NOMO-1 treated with DMSO at 0.1 percent for 48 hours (cell line): ENCODE results near the gene PCDHGA4.
A peak's percentile ranks its signal among the peaks of the same experiment; 100 is the strongest.
"Not testable (repeated sequence)": the region's sequence is repeated elsewhere in the genome, so short reads cannot be mapped to it uniquely, and the experiment has no call there.

Source experiments
- DNase-seq: peaks from one replicate; lab custom pipeline; 2025; ENCODE audit not compliant: unreplicated experiment; lab: John Stamatoyannopoulos, UW

Gene PCDHGA4

DNA sequence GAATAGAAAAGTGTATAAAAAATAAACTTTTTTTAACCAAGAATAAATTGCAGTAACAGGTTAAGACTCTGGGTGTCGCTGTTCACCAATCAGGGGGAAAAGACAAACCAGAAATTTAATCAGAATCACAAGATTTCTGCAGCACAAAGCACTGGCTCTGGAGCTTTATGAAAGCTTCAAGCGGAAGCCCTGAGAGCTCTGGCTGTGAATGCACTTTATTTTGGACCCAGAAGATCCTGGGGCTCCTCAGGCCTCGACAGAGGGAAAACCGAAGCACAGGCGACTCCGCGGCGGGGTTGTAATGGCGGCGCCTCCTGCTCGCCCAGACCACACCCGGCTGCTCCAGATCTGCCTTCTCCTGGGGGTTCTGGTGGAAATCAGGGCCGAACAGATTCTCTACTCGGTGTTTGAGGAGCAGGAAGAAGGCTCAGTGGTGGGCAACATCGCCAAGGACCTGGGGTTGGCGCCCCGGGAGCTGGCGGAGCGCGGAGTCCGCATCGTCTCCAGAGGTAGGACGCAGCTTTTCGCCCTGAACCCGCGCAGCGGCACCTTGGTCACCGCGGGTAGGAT is at the start of gene PCDHGA4:
TSS of gene PCDHGA4 (plus strand) at position 122 of the 570 bp plus-strand sequence. CDS start at position 209, 87 bp downstream.
- DNase-seq, result no peak

DNA sequence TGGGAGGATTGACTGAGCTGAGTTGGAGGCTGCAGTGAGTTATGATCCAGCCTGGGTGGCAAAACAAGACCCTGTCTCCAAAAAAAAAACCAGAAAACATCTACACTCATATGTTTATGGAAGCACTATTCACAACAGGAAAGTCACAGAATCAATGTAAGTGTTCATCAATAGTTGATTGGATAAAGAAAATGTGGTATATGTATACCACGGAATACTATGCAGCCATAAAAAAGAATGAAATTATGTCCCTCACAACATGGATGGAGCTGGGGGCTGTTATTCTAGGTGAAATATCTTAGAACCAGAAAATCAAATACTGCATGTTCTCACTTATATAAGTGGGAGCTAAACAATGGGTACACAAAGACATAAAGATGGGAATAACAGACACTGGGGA is 48.2 kb upstream of the PCDHGA4 start:
- DNase-seq, result no peak

DNA sequence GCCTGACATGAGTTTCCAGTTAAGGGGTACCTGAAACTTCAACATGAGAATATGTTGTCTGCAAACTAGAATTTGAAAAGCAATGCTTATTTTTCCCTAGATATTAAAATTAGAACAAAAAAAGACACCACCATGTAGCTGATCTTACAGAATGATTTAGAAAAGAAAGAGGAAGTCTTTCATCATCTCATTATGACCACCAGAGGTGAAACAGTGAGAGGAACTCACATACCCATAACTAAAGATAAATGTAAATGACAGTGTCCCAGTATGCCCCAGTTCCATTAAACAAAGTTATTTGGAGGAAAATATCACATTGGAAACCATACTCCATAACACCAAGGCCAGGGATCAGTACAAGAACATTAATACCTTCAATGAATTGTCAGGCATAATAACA is 41.1 kb upstream of the PCDHGA4 start:
- peak; percentile 2 for DNase-seq

DNA sequence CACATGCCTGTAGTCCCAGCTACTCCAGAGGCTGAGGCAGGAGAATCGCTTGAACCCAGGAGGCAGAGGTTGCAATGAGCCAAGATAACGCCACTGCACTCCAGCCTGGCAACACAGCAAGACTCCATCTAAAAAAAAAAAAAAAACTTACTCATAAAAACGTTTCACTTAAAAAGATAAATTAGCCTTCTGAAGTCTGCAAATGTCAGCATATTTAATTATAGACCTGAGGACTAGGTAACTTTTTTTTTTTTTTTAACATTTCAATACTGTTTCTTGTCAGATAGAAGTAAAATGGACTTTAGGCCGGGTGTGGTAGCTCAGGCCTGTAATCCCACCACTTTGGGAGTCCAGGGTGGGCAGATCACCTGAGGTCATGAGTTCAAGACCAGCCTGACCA is 37.9 kb upstream of the PCDHGA4 start:
- DNase-seq, result not testable (repeated sequence)

DNA sequence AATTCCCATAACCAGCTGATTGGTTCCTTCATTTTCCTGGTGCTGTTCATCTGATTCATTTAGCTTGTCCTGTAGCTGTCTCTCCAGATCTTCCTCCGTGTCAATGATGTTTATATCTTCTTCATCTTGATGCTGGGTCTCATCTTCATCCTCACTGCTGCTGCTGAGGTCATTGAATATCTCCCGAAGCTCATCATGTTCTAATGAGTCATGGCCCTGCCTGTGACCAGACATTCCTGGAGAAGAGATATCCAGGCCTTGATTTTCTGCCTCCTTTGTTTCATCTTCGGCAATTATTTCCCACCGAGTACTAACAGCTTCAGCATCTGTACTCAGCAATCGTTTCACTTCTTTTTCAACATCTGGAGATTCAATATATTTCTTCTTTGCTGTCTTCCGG is 35.6 kb upstream of the PCDHGA4 start:
- DNase-seq, result no peak

DNA sequence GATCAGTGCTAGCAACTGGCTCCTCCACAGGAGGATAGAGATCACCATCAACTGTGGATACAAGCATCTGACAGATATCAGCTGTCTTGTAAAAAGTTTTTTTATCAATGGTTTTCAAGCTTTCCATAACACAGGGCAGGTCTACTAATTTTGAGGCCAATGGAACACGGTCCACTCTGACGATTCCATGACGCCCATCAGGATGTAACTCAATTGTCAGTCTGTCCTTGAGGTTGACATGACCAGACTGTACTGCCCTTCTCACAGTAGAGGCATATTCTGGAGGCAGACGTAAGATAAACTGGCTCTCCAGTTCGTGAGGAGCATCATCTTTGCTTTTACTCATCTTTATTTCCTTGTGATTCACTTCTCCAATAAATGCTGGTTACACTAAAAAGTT is 35.1 kb upstream of the PCDHGA4 start:
- DNase-seq, result no peak

DNA sequence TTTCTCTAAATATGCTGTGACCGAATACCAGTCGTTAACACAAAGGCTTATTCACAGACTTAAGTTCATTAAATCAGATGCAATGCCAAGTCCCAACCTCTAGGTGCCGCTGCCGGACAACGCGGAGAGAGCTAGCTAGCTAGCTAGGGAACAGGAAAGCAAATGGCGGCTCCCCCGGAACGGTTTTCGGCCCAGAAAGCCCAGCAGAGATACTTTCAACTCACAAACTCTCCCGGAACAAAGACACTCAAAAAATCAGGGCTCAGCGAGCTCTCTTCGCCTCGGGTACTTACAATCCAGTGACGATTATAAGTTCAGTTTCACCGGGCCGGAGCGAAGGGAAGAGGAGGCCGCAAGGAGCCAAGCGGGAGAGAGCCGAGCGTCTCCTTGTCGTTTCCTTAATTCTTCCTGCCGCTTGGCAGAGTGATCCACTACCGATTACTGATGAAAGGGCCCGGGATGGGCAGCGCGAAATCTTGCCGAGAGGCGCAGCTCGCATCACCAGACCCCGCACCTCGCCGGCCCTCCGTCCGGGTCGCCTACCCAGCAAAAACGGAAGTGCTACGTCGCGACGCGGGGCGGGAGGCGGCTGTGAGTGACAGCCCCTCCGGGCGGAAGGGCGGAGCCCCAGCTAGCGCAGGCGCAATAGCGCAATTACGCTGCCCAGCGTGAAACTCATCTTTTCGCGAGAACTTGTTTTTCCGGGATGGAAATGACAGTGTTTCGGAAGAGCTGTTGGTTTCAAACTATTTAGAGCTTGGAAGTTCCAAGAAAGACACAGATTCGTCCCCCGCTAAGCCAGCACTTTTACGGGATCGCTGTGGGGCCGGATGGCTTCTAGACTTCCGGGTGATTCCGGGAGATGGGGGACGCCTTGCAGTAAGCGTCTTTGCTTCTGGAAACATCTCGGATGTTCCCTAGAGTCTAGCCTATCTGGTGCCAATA is 34.3 kb upstream of the PCDHGA4 start, which contains the start of gene TAF7:
TSS of gene TAF7 (minus strand) at position 560 of the 945 bp plus-strand sequence. CDS start 740 bp downstream, outside the sequence.
- peak; percentile 82 for DNase-seq

DNA sequence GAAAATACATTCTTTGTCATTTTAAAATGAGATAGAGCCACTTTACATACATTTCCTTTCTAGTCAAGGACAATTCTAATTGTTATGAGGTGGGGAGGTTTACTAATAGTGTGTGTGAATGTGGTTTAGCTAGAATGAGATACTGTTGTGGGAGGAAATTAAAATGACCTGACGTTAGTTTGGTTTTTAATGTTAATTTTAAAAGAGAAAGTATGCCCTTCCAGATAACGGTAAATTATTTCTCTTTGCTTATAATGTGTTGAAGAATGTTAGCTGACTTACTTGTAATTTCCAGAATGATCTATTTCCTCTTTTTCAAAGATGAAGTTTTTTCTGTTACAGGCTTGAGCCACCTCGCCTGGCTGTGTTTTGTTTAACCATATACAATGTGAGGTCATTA is 32.6 kb upstream of the PCDHGA4 start:
- no peak for DNase-seq

DNA sequence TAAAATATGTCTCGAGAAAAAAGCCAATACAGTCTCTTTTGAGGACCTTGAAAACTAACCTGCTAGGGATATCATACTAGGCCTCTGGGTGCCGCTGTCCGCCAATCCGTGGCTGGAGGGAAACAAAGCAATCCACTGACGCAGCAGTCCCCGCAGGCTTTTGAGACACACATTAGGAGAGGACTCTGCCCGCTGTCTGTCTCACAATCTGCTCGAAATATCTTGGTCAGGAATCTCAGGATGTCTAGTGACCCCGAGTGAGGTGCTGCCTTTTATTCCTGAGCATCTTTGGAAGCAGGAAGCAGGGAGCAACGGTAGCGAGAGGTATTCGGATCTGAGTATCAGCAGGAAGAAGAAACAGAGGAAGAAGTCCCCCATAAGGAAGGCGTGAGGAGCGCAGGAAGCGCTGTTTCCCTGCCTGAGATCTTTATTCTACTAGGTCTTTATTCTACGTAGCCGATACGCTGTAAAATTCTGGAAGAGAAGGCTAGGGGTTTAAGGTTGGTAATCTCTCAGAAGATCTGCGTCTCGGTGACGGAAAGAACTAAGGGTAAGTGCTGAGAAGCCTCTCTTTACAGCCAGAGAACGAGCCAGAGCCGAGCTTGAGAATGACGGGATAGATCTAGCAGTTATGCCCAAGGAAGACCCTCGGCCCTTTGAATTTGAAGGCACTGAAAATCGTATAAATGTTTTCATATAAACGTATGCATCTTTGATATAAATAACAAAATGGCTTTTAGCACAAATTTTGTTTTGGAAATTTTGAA is 28.6 kb upstream of the PCDHGA4 start:
- DNase-seq, result peak; percentile 38

DNA sequence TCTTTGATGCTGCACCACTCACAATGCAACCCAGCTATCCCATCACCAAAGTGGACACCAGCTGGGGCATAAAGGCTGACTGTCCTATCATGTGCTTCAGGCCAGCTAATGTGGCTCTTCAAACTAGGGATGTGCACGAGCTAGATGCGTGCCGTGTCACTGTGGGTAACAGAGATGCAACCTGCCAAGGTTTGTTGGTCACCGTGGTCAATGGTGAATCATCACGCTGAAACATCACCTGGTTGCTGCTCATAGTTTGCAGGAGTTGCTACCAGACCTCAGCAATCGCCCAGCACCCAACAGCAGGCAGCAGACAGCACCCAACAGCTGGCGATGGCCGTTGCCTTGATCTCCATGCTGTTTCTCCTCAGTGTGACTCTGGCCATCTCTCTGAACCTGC is 26.6 kb upstream of the PCDHGA4 start:
- DNase-seq, result no peak

DNA sequence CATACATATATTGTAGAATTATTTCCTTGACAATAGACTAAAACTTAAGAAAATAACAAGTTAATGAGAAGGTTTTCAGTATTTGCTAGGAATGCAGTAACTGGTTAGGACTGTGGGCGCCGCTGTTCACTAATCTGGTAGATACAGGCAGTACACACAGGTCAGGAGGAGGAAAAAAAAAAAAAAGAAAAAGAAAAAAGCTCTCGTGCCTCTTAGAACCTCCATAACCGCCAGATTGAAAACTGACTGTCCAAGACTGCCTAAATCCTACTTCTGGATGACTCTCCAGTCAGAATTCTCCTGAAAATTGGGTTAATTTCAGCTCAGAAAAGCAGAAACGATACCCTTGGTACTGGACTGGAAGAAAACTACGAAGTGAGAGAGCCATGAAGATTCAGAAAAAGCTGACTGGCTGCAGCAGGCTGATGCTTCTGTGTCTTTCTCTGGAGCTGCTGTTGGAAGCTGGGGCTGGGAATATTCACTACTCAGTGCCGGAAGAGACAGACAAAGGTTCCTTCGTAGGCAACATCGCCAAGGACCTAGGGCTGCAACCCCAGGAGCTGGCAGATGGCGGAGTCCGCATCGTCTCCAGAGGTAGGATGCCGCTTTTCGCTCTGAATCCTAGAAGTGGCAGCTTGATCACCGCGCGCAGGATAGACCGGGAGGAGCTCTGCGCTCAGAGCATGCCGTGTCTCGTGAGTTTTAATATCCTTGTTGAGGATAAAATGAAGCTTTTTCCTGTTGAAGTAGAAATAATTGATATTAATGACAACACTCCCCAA is 24.3 kb upstream of the PCDHGA4 start, which contains the start of gene PCDHGA1:
TSS of gene PCDHGA1 (plus strand) at position 216 of the 782 bp plus-strand sequence.
- no peak for DNase-seq

DNA sequence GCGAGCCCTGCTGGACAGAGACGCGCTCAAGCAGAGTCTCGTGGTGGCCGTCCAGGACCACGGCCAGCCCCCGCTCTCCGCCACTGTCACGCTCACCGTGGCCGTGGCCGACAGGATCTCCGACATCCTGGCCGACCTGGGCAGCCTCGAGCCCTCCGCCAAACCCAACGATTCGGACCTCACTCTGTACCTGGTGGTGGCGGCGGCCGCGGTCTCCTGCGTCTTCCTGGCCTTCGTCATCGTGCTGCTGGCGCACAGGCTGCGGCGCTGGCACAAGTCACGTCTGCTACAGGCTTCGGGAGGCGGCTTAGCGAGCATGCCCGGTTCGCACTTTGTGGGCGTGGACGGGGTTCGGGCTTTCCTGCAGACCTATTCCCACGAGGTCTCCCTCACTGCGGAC is 22.2 kb upstream of the PCDHGA4 start:
- DNase-seq, result not testable (repeated sequence)

DNA sequence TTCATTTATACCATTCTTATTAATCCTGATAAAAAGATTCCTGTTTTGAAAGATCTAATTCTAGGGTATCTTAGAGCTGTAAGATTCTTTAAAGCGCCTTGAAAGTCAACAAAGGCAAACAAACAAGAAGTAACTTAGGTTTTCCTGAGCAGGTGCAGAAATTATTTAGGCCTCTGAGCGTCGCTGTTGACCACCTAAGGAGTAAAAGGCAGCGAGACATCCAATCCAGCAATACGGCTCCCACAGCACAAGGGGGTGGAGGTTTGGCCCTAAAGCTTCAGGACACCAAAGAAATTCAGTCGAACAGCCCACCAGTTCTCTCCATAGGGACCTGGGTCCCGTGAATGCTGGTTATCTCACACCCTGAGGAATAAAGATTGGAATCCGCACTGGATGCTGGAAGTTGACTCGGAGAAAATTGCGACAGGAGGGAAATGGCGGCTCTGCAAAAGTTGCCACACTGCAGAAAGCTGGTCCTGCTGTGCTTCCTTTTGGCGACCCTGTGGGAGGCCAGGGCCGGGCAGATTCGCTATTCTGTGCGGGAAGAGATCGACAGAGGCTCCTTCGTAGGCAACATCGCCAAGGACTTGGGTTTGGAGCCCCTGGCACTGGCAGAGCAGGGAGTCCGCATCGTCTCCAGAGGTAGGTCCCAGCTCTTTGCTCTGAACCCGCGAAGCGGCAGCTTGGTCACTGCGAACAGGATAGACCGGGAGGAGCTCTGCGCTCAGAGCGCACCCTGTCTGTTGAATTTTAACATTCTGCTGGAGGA is 16.1 kb upstream of the PCDHGA4 start, which contains the start of gene PCDHGA2:
TSS of gene PCDHGA2 (plus strand) at position 223 of the 769 bp plus-strand sequence.
- no peak for DNase-seq

DNA sequence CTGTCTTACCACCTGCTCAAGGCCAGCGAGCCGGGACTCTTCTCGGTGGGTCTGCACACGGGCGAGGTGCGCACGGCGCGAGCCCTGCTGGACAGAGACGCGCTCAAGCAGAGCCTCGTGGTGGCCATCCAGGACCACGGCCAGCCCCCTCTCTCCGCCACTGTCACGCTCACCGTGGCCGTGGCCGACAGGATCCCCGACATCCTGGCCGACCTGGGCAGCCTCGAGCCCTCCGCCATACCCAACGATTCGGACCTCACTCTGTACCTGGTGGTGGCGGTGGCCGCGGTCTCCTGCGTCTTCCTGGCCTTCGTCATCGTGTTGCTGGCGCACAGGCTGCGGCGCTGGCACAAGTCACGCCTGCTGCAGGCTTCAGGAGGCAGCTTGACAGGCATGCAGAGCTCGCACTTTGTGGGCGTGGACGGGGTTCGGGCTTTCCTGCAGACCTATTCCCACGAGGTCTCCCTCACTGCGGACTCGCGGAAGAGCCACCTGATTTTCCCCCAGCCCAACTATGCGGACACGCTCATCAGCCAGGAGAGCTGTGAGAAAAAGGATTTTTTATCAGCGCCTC is 14.0 kb upstream of the PCDHGA4 start:
- DNase-seq, result not testable (repeated sequence)

DNA sequence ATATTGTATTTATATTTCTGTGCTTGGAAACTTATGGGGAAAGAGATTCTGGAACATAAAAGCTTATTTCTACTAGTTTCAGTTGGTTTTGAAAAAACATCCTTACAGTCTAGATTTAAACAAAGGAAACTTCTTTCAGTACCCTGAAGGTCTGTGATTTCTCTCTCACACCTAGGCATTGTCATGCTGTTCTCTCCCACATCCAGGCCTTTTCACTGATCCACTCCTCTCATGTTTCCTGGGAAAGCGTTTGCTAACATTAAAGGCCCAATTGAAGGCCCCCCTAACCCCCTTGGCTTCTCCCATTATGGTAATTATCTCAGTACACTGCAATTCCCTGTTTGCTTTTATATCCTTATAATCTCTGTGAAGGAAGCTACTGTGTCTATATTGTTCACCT is 12.0 kb upstream of the PCDHGA4 start:
- DNase-seq, result no peak

DNA sequence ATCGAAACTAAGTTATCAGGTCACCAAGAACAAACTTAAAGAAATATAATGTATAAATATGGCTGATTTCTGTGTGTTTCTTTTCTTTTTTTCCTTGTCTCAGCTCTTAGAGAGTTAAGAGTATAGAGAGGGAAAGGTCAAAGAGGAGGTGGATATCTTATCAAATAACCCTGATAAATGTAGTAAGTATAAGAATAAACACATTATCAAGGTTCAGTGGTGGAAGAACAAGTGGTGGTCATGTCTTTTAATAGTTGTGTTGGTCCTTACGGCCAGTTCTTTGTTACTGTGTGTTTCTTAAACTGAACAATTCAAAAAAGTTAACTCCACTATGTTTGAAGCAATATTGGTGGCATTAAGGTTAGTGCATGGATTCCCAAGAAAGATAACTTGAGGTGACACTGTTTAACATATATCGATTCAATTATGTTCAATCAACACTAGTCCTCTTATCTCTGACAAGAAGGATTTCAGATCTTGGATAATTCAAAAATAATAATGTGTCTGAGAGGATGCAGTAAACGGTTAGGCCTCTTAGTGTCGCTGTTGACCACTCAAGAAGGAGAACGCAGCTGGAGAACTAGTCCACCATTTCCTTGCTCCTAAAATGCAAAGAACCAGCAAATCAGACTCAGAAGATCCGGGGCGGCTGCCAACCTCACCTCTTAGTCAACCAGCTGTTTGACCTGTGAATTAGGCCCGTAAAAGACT is 11.4 kb upstream of the PCDHGA4 start, which contains the start of gene PCDHGA3:
TSS of gene PCDHGA3 (plus strand) at position 588 of the 711 bp plus-strand sequence. CDS start 205 bp downstream, outside the sequence.
- DNase-seq, result no peak

DNA sequence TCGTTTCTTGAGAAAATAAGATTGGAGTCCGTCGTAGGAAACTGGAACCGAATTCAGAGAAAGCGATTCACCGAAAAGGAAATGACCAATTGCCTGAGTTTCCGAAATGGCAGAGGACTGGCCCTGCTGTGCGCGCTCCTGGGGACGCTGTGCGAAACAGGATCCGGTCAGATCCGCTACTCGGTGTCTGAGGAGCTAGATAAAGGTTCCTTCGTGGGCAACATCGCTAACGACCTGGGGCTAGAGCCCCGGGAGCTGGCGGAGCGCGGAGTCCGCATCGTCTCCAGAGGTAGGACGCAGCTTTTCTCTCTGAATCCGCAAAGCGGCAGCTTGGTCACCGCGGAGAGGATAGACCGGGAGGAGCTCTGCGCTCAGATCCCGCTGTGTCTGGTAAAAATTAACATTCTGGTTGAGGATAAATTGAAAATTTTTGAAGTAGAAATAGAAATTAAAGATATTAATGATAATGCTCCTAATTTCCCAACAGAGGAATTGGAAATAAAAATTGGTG is 10.8 kb upstream of the PCDHGA4 start:
- DNase-seq, result no peak

DNA sequence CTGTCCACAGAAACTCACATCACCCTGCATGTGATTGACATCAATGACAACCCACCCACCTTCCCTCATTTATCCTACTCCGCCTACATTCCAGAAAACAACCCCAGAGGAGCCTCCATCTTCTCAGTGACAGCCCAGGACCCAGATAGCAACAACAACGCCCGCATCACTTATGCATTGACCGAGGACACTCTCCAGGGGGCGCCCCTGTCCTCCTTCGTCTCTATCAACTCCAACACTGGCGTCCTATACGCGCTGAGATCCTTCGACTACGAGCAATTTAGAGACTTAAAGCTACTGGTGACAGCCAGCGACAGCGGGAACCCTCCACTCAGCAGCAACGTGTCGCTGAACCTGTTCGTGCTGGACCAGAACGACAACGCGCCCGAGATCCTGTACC is 9.5 kb upstream of the PCDHGA4 start:
- no peak for DNase-seq
